Measurements from ENCODE around the gene QSOX2.

DNA sequence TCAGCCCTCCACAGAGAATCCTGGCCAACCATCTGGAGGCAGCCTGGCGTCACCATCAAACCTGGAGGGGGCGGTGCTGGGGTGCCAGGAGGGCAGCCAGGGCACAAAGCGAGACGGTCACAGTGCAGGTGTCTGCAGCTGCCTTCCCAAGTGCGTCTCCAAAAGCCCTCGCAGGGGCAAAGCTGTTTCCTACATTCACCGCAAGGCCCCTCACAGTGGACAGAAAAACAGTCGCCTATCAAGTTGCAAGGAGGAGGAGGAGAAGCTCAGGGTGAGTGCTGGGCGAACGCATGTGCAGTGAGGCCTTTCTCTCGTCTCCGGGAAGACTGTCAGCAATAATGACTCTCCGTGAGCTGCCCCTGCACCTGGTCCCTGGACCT lies 22.7 kb downstream of the QSOX2 start:
- TF ChIP-seq, protein P1, sequence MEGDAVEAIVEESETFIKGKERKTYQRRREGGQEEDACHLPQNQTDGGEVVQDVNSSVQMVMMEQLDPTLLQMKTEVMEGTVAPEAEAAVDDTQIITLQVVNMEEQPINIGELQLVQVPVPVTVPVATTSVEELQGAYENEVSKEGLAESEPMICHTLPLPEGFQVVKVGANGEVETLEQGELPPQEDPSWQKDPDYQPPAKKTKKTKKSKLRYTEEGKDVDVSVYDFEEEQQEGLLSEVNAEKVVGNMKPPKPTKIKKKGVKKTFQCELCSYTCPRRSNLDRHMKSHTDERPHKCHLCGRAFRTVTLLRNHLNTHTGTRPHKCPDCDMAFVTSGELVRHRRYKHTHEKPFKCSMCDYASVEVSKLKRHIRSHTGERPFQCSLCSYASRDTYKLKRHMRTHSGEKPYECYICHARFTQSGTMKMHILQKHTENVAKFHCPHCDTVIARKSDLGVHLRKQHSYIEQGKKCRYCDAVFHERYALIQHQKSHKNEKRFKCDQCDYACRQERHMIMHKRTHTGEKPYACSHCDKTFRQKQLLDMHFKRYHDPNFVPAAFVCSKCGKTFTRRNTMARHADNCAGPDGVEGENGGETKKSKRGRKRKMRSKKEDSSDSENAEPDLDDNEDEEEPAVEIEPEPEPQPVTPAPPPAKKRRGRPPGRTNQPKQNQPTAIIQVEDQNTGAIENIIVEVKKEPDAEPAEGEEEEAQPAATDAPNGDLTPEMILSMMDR (IDR thresholded peaks at IDR 0.05) = no peak
- TF ChIP-seq POLR2A (IDR thresholded peaks at IDR 0.05) = no peak
